ENCODE results near the gene HS6ST2. TPM values are rescaled to one million over a fixed set of nuclear protein-coding genes. Genes with fewer than 3 reads are reported as not detected.
"Not testable (repeated sequence)": the region's sequence is repeated elsewhere in the genome, so short reads cannot be mapped to it uniquely, and the experiment has no call there.

HS6ST2 gene
- total RNA-seq, 2 donors from 2014 or later = 0.70 to 0.87 TPM

DNA sequence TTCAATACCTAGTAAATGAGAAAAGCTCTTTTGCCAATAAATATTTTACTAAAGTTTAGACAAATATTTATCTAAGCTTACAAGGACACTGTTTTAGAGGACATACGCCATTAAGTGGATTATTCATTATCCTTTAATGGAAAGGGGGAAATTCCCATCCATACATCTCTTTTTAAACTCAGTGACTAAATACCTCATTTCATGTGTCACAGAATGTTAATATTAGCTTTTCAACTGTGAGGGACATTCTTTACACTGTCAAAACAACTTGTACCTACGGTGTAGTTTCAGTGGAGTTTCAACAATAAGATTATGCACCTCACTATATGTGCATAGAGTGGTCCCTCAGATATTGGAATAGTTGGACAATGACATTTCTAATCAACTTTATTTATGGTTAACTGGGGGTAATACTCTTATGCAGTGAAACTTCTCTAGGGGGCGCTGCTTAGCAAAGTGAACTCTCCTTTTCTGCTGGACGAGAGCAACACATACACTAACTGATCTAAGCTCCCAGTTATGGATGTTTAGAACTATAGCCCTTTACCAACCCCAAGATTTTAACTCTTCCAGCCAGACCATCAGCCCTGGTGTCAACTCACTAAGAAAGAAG lies 9.7 kb downstream of the HS6ST2 start:
- intact Hi-C loops (cut with DNase I, micrococcal nuclease) = no loop called here
- no peak for ATAC-seq
- DNase-seq = no peak

DNA sequence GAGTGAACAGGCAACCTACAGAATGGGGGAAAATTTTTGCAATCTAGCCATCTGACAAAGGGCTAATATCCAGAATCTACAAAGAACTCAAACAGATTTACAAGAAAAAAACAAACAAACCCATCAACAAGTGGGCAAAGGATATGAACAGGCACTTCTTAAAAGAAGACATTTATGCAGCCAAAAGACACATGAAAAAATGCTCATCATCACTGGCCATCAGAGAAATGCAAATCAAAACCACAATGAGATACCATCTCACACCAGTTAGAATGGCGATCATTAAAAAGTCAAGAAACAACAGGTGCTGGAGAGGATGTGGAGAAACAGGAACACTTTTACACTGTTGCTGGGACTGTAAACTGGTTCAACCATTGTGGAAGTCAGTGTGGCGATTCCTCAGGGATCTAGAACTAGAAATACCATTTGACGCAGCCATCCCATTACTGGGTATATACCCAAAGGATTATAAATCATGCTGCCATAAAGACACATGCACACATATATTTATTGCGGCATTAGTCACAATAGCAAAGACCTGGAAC lies 13.3 kb downstream of the HS6ST2 start:
- ATAC-seq; intact Hi-C loops (cut with DNase I, micrococcal nuclease); DNase-seq: not testable (repeated sequence)

DNA sequence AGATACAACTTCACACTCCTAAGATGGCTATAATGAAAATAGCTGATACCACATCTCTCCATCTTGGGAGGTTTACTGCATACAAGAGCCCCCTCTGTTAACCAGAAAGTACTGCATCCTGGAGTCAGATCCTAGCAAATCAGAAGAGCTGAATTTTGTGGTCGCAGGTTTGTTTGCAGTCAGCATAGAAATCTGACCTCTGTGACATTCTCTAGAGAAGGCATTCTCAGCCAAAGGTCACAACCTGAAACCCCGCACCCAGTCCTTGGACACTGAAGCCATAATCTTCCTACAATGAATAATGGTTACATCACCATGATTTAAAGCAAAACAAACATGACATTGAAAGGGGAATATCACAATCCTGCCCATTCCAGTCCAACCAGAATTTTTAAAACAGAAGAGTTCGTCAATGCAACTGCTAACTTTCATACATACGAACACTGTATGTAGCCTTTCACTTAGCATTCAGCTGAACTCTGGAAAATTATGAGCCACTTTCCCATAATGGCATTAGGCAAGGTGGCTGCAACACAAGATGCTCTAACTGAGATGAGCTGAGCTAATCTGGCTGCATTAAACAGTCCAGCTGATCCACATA lies 17.6 kb downstream of the HS6ST2 start:
- no peak for ATAC-seq
- no peak for DNase-seq
- intact Hi-C loops (cut with DNase I, micrococcal nuclease) = no loop called here

DNA sequence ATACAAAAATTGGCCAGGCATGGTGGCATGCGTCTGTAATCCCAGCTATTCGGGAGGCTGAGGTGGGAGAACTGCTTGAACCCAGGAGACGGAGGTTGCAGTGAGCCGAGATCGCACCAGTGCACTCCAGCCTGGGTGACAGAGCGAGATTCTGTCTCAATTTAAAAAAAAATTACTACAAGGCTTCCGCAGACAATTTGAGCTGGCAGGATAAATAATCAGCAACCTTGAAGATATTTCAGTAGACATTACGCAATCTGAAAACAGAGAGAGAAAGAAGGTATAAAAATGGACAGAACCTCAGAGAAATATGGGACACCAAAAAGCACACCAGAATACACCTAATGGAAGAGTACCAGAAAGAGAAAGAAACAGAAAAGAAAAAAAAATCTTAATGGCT lies 25.3 kb downstream of the HS6ST2 start:
- DNase-seq (no peak), ATAC-seq (no peak)
- intact Hi-C loops (cut with DNase I, micrococcal nuclease) = no loop called here

DNA sequence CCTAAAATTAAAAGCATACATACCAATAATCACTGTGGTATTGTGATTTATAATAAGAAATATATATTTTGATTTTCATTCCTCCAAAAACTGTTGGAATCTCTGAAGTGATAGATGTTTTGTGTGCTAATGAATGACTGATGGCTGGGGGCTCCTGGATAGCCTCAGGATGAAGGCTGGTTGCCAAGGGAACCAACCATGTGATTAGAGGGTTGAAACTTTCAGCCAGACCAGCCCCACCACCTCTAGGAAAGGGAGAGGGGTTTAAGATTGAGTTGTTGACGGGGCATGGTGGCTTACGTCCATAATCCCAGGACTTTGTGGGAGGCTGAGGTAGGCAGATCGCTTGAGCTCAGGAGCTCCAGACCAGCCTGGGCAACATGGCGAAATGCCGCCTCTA lies 34.0 kb downstream of the HS6ST2 start:
- DNase-seq (no peak), ATAC-seq (no peak)
- intact Hi-C loops (cut with DNase I, micrococcal nuclease) = no loop called here

DNA sequence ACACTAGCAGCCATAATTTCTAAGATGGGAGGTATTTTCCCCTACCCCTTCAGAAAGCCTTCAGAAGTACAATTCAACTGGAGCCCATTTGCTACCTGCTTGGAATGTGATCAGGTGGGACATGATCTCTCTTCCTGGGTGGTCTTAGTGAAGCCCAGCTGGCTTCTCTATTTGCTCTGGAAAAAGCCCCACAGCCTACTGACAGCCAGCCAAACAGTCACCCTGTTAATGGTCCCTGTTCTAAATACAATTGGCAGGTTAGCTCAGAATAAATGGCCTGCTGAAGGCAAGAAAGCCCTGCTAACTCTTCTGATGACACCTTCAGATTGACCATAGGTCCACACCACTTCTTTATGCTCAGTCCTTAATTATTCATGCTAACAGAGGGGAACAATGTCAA lies 39.9 kb downstream of the HS6ST2 start:
- no peak for ATAC-seq
- no peak for DNase-seq
- intact Hi-C loops (cut with DNase I, micrococcal nuclease) = no loop called here

DNA sequence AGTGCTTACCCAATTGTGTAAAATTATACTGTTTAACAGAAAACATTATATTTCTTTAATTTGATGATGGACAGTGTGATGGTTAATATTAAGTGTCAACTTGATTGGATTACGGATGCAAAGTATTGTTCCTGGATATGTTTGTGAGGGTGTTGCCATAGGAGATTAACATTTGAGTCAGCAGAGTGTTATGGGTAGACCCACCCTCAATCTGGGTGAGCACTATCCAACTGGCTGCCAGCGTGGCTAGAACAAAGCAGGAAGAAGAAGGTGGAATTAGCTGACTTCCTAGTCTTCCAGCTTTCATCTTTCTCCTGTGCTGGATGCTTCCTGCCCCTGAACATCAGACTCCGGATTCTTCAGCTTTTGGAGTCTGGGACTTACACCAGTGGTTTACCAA lies 42.1 kb downstream of the HS6ST2 start:
- no peak for DNase-seq
- intact Hi-C loops (cut with DNase I, micrococcal nuclease) = no loop called here
- no peak for ATAC-seq

DNA sequence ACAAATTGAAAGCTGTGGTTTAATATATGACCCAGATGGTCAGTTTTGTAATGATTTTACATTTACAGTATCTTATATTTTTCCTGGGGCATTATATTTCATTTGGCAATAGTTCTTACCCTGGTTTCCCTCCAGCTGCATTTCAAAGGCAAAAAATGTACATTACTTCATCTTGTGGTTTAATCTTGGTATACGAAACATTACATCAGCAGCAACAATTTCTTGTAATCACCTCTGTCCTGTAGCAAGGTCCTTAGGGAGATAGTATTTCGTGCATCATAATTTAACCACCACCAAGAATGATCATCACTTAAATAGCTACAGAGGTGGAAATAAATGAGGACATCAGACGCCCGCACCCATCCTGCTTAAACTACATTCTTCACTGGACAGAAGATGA lies 48.8 kb downstream of the HS6ST2 start:
- intact Hi-C loops (cut with DNase I, micrococcal nuclease) = no loop called here
- DNase-seq (no peak), ATAC-seq (no peak)

DNA sequence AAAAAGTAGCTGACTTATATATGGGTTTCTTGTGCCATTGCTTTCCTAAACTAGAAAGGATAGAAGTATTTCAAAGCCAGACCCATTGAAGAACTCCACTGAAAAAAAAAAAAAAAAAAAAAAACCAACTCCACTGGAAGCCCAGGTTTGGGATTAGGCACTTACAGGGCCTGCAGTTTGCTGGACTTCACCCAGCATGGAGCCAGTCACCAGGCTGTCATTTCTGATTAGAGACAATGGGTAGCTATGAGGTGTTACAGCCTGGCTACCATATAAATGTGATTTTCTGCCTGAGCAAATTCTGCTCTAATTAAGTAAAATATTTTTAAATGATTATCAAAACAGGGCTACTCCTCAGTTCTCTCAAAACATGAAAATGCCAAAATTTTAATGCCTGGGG lies 49.5 kb downstream of the HS6ST2 start:
- ATAC-seq = no peak

DNA sequence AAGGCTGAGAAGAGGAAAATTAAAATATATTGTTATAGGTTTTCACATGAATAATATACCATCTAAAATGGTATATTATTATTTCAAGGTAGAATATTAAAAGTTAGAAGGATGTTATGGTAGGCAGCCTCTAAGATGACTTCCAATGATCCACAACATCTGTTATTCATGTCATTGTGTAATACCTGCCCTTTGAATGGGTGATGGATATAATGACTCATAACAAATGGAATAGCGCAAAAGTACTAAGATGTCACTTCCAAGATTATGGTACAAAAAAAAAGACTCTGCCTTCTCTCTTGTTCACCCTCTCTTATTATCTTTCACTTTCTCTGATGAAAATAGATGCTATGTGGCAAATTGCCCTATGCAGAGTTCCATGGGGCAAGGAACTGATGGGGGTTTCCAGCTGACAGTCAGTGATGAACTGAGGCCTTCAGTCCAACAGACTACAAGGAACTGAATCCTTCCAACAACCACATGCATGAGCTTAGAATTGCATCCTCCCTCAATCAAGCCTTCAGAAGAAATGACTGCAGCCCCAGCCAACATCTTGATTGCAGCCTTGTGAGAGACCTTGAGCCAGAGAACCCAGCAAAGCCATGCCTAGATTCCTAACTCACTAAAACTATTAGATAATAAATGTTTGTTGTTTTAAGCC lies 57.7 kb downstream of the HS6ST2 start:
- intact Hi-C loops (cut with DNase I, micrococcal nuclease) = no loop called here
- ATAC-seq = no peak

More for the DNA sequence above, 49.5 kb downstream of the HS6ST2 start:
- DNase-seq = no peak
- intact Hi-C loops (cut with DNase I, micrococcal nuclease) = no loop called here

DNA sequence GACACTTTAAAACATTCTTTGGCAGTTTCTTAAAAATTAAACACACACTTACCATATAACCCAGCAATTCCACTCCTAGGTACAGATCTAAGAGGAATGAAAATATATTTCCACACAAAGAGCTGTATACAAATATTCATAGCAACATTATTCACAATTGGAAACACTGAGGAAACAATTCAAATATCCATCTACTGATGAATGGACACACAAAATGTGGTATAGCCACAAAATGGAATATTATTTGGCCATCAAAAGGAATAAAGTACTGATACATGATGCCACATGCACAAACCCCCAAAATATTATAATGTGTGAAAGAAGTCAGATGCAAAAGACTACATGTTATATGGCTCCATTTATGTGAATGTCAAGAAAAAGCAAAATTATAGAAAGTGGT lies 70.9 kb downstream of the HS6ST2 start:
- intact Hi-C loops (cut with DNase I, micrococcal nuclease) = no loop called here
- ATAC-seq = no peak
- no peak for DNase-seq

More for the DNA sequence above, 57.7 kb downstream of the HS6ST2 start:
- no peak for DNase-seq

DNA sequence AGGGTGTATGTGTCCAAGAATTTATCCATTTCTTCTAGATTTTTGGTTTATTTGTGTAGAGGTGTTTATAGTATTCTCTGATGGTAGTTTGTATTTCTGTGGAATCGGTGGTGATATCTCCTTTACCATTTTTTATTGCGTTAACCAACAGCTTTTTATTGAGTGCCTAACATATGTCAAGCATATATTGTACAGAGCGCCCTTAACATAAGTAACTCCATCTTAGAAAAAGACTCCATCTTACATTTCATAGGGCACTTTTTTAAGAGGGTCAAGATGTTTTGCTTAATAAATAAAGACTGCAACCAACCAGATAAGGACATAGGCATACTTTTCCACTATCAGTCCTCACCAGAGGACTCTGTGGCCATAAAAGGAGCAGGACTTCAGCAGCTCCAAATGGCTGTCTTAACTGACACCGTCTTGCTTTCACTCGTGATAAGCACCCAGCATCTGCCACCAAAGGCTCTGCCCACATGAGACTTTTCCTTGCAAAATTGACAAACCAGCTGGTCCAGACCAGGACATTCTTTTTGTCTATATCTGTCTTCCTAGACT lies 75.0 kb downstream of the HS6ST2 start:
- intact Hi-C loops (cut with DNase I, micrococcal nuclease) = no loop called here
- no peak for DNase-seq
- no peak for ATAC-seq

DNA sequence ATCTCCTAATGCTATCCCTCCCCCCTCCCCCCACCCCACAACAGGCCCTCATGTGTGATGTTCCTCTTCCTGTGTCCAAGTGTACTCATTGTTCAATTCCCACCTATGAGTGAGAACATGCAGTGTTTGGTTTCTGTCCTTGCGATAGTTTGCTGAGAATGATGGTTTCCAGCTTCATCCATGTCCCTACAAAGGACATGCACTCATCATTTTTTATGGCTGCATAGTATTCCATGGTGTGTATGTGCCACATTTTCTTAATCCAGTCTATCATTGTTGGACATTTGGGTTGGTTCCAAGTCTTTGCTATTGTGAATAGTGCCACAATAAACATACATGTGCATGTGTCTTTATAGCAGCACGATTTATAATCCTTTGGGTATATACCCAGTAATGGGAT lies 77.7 kb downstream of the HS6ST2 start:
- intact Hi-C loops (cut with DNase I, micrococcal nuclease) = not testable (repeated sequence)

DNA sequence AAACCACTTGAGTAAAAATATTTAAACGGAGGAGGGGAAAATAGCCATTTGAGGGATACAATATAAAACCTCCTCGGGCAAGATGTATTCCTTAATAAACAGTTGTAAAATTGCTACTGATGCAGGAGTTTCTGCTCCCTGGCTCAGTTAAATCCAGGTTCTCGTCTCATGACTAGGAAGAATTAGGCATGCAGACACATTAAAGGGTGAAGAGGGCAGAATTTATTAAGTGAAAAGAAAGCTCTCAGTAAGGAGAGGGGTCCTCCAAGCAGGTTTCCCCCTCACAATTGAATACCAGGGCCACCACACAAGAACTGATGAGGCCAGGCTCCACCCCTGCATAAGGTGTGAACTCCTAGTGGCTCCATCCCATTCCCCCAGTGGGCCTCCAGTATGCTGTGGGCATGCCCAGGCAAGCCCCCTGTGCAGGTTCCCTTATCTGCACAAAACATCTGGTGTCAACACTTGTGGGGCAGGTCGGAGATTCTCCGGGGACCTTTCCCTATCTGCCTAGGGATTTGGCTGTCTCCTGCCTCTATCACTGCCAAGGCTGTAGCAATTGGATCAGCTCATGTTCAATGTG lies 80.4 kb downstream of the HS6ST2 start:
- no peak for ATAC-seq
- DNase-seq = no peak
- intact Hi-C loops (cut with DNase I, micrococcal nuclease) = no loop called here

More for the DNA sequence above, 77.7 kb downstream of the HS6ST2 start:
- ATAC-seq, DNase-seq: not testable (repeated sequence)

DNA sequence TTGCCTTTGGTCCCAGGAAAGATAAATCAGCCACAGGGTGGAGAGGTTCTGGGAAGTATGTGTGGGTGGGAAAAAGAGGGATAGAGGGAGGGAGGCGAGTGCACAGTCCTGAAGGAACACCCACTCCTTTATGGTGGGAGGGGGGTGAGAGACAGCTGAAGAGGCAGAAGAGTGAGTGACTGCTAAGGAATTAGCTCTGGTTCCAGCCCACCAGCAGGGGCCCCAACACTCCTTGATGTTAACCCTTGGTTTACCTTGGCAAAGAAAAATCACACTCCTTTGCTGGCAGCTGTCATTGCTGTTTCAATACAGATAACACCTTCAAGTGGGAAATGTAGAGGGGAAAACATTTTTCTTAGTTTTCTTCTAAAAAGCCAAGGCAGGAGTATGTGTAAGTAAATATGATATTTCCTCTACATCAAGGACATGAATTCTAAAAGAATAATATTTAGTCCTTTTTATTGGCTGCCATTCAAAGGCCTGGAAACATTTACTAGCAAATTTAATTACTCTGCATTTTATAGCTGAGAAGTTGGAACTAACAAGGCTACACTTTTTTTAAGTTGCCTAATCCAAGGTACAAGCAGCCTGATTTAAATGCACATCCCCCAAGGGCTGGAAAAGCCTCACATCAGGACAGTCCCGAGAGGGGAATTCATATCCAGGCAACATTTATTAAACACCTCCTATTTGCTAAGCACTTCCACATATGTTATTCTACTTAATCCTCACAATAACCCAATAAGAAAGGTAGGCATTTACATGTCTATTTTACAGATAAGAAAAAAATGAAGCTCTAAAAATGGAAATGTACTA lies 81.7 kb downstream of the HS6ST2 start:
- ATAC-seq (peak; percentile 36), DNase-seq (no peak)
- intact Hi-C loops (cut with DNase I, micrococcal nuclease) = no loop called here

DNA sequence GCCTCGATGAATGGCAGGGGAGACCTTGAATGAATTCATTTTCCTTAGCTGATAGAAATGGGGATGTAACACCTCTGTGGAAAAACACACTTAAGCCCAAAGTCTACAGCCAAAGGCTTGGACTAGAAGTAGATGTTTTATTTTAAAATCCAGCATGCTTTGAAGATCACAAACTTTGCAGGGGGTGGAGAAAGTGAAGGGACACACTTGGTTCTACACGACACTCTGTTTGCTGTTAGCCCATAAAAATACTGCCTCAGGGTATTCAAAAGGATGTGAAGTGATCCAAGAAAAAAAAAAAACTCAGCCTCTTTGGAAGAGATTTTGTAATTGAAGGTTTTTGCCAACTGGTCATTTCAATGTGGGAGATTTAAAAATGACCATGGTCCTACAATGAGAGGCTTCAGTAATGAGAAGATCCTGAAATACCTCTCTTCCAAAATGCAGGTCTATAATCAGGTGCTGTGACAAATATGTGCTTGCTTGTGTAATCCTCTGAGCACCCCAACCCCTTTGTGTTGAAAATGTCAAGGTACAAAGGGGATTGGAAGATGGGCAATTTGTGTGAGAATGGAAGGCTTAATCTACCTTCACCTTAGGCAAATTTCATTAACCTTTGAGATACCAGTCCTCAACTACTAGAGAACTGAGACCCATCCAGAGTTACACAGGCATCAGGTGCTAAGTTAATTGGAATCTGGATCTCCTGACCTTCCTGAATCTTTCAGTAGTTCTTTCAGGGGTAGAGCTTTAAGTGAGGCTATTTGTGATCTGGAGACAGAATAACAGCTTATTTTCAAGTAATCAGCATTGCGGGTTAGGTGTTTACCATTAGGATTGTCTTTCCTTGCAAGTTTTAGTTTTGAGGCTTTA lies 82.5 kb downstream of the HS6ST2 start:
- DNase-seq (no peak), ATAC-seq (no peak)
- intact Hi-C loops (cut with DNase I, micrococcal nuclease) = no loop called here

DNA sequence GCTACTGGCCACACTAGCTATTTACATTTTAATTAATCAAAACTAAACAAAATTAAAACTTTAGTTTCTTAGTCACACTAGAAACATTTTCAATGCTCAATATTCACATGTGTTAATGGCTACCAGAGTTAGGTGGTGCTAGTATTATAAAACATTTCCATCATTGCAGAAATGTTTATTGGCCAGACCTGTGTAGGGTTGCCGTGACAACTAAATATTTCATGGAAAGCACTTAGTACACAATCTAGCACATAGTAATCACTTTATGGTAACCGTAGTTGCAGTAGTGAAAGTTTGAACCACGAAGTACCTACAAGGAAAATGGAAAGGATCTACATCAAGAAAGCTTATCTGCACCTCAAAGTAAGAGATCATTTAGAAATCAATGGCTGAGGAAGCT lies 95.9 kb downstream of the HS6ST2 start:
- DNase-seq = no peak
- intact Hi-C loops (cut with DNase I, micrococcal nuclease) = no loop called here
- peak; percentile 33 for ATAC-seq

DNA sequence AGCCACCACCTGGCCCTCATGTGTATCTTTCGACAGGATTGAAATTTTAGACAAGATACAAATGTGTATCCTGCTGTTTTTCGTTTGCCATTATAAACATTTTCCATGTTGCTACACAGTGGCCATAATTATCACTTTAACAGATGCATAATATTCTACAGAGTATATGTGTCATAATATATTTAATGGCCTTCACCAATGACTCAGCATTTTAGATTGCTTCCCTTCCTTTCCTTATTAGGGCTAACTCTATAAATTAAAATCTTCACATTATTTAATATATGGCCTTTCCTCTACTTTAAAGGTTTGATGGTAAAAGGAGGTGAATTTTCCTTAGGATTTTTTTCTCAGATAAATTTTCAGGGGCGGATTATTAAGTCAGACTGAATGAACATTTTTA lies 97.4 kb downstream of the HS6ST2 start:
- ATAC-seq (no peak), DNase-seq (no peak)
- intact Hi-C loops (cut with DNase I, micrococcal nuclease) = no loop called here
